ENCODE measurements around the gene SLC22A25.
"Not testable (repeated sequence)": the region's sequence is repeated elsewhere in the genome, so short reads cannot be mapped to it uniquely, and the experiment has no call there.

The SLC22A25 gene

GRCh38 chr11:63250162-63251050, 7.0 kb upstream of the SLC22A25 start:
- no peaks in the 10 kb centered on the region for H3K27me3 ChIP-seq
- no peak overlapping the region for H3K4me2 ChIP-seq
- H3K4me1 ChIP-seq = no peaks in the 10 kb centered on the region
- H3K9me3 ChIP-seq (replicated peaks in 1 of 11) = no peaks in the 10 kb centered on the region
- H3K27ac ChIP-seq = no peak overlapping the region
- H3K36me3 ChIP-seq = no peaks in the 10 kb centered on the region
- TF ChIP-seq Cebpa-rat (IDR thresholded peaks at IDR 0.05) = no peak
- H3K4me3 ChIP-seq = no peak overlapping the region
- H3K9ac ChIP-seq = no peak overlapping the region
- no peaks in the 10 kb centered on the region for H4K20me1 ChIP-seq

DNA sequence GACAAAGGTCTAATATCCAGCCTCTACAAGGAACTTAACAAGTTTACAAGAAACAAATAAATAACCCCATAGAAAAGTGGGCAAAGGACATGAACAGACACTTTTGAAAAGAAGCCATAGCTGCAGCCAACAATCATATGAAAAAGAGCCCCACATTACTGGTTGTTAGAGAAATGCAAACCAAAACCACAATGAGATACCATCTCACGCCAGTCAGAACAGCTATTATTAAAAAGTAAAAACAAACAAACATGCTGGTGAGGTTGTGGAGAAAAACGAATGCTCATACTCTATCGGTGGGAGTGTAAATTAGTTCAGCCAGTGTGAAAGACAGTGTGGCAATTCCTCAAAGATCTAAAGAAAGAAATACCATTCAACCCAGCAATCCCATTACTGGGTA, 5.6 kb upstream of the SLC22A25 start:
- no peak overlapping the region for H3K4me3 ChIP-seq
- H3K9ac ChIP-seq = no peak overlapping the region
- no peaks in the 10 kb centered on the region for H3K27me3 ChIP-seq
- H3K27ac ChIP-seq = no peak overlapping the region
- H4K20me1 ChIP-seq = no peaks in the 10 kb centered on the region
- no peaks in the 10 kb centered on the region for H3K4me1 ChIP-seq
- H3K4me2 ChIP-seq = no peak overlapping the region
- H3K36me3 ChIP-seq = no peaks in the 10 kb centered on the region
- TF ChIP-seq Cebpa-rat (IDR thresholded peaks at IDR 0.05) = no peak
- no peaks in the 10 kb centered on the region for H3K9me3 ChIP-seq (replicated peaks in 1 of 11)

DNA sequence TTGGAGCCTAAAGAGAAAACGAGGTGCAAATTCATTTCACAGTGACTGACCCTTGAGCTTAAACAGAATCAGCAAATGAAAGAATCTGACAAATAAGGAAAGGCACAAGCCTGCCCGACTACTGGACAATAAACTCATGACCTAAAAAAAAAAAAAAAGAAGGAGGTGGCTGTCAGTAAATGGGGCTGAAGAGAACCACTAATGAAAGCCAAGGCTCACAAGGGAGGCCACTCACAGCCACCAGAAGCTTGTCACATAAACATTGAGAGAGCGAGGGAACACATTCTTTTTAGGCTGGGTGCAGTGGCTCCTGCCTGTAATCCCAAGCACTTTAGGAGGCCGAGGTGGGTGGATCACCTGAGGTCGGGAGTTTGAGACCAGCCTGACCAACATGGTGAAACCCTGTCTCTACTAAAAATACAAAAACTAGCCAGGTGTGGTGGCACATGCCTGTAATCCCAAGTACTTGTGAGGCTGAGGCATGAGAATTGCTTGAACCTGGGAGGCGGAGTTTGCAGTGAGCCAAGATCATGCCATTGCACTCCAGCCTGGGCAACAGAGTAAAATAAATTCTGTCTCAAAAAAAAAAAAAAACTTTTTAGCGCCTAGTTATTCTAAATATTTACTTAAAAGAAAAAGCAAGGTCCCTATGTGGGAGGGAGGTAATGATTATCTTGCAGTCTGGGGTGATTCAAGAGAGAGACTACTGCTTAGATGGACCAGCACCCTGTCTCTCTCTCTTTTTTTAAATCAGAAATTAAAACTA, 4.0 kb upstream of the SLC22A25 start:
- H4K20me1 ChIP-seq; H3K27ac ChIP-seq; H3K9me3 ChIP-seq (replicated peaks in 1 of 11); H3K36me3 ChIP-seq; H3K27me3 ChIP-seq; H3K4me3 ChIP-seq; H3K4me2 ChIP-seq; H3K9ac ChIP-seq: not testable (repeated sequence)
- peaks cover 0 to 11% (median 8%) of the 10 kb centered on the region in 10 experiments; a peak in 12 of 20 replicates for H3K4me1 ChIP-seq

- no peak overlapping the region for H3K9ac ChIP-seq
- no peaks in the 10 kb centered on the region for H3K27me3 ChIP-seq
- H3K36me3 ChIP-seq = no peaks in the 10 kb centered on the region
- no peaks in the 10 kb centered on the region for H3K9me3 ChIP-seq (replicated peaks in 1 of 11)
- H3K4me2 ChIP-seq = no peak overlapping the region
- no peaks in the 10 kb centered on the region for H4K20me1 ChIP-seq
- H3K27ac ChIP-seq = no peak overlapping the region
- TF ChIP-seq Cebpa-rat (IDR thresholded peaks at IDR 0.05) = no peak
- H3K4me1 ChIP-seq = peaks cover 0 to 17% (median 14%) of the 10 kb centered on the region in 10 experiments; a peak in 13 of 20 replicates
- H3K4me3 ChIP-seq = no peak overlapping the region
Observed at GRCh38 chr11:63246045-63246444, 2.6 kb upstream of the SLC22A25 start.

- Histone ChIP-seq H3K4me2 (no peak overlapping the region), H4K20me1 (no peaks in the 10 kb centered on the region), H3K4me1 (peaks cover 0 to 17% (median 14%) of the 10 kb centered on the region in 10 experiments; a peak in 13 of 20 replicates), H3K9me3 (replicated peaks in 1 of 11) (no peaks in the 10 kb centered on the region), H3K27me3 (no peaks in the 10 kb centered on the region), H3K27ac (no peak overlapping the region), H3K36me3 (no peaks in the 10 kb centered on the region), H3K9ac (no peak overlapping the region), H3K4me3 (no peak overlapping the region)
- TF ChIP-seq Cebpa-rat (IDR thresholded peaks at IDR 0.05) = no peak
Observed at GRCh38 chr11:63244862-63245261, 1.5 kb upstream of the SLC22A25 start.

GRCh38 chr11:63242089-63242781, 1.2 kb downstream of the SLC22A25 start:
- no peak for TF ChIP-seq Cebpa-rat (IDR thresholded peaks at IDR 0.05)
- Histone ChIP-seq H3K9ac (no peak overlapping the region), H4K20me1 (no peaks in the 10 kb centered on the region), H3K4me2 (peak overlapping the region in 9 of 11 experiments; percentile 6 to 57 (median 38); a peak in 16 of 22 replicates), H3K4me1 (peaks cover 0 to 17% (median 14%) of the 10 kb centered on the region in 10 experiments; a peak in 13 of 20 replicates), H3K27me3 (no peaks in the 10 kb centered on the region), H3K36me3 (no peaks in the 10 kb centered on the region), H3K27ac (no peak overlapping the region), H3K9me3 (replicated peaks in 1 of 11) (peaks cover 0 to 7% (median 3%) of the 10 kb centered on the region in 11 experiments; a peak in 17 of 22 replicates), H3K4me3 (no peak overlapping the region)

DNA sequence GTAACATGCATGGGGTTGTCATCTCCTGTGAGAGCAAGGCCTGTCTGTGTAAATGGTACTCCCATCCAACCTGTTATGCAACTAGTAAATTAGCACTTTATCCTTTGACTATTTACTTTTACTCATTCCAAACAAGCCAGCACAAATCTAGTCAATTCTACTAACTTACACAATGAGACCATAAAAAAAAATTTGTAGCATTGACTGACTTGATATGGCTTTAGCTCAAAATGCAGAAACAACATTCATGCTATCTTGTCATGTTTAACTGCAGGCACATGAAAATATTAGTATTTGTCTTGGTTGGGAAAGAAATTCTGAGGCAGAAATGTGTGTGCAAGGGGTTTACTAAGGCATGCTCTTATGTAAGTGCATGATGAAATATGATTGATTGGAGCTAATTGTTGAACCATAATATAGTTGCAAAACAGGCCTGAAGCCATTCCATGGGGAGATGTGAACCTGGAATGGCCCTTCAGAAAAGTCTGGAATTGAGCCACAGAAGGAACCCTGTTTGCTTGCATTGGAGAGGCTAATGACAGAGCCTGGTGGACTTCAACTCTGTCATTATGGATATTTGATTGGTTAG, 2.5 kb downstream of the SLC22A25 start:
- Histone ChIP-seq H3K4me2 (no peak overlapping the region), H3K9ac (no peak overlapping the region), H3K9me3 (replicated peaks in 1 of 11) (peaks cover 13 to 20% (median 17%) of the 10 kb centered on the region in 11 experiments), H3K4me1 (peaks cover 0 to 17% (median 14%) of the 10 kb centered on the region in 10 experiments; a peak in 13 of 20 replicates), H4K20me1 (no peaks in the 10 kb centered on the region), H3K27me3 (no peaks in the 10 kb centered on the region), H3K27ac (no peak overlapping the region), H3K36me3 (no peaks in the 10 kb centered on the region), H3K4me3 (no peak overlapping the region)
- no peak for TF ChIP-seq Cebpa-rat (IDR thresholded peaks at IDR 0.05)

DNA sequence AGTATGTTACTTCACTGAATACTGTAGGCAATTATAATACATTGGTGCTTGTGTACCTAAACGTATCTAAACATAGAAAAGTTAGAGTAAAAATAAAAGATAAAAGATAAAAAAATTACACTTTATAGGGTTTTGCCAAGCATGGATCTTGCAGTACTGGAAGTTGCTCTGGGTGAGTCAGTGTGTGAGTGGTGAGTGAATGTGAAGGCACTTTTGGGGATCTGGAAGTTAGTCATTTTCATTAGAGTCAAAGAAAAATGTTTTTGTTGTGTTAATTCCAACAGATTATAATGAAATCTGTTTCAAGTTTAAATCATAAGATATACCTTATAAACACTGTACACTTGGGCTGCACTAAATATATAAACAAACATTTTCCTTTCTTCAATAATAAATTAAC, 3.3 kb downstream of the SLC22A25 start:
- no peak for TF ChIP-seq Cebpa-rat (IDR thresholded peaks at IDR 0.05)
- no peaks in the 10 kb centered on the region for H3K27me3 ChIP-seq
- no peak overlapping the region for H3K9ac ChIP-seq
- no peaks in the 10 kb centered on the region for H3K36me3 ChIP-seq
- no peaks in the 10 kb centered on the region for H4K20me1 ChIP-seq
- no peak overlapping the region for H3K4me2 ChIP-seq
- H3K4me3 ChIP-seq = no peak overlapping the region
- peaks cover 19 to 27% (median 22%) of the 10 kb centered on the region in 11 experiments for H3K9me3 ChIP-seq (replicated peaks in 1 of 11)
- no peak overlapping the region for H3K27ac ChIP-seq
- H3K4me1 ChIP-seq = peaks cover 0 to 17% (median 14%) of the 10 kb centered on the region in 10 experiments; a peak in 13 of 20 replicates

DNA sequence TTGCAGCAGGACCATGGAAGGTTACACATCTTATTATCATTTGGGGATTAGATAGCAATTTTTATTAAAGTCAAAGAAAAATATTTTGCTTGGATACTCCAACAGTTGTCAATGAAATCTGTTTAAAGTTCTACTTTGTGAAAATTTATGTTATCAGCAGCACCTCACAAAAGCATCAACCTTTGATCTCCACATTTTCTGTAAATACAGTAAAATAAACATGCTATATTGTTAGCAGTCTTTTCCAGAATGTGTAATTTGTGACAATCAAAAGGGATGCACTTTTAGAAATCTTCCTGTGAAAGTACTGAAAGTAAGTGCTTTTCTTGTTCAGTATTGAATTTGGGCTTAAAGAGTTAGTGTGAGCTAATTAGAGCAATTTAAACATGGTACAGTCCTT, 4.1 kb downstream of the SLC22A25 start:
- Histone ChIP-seq H3K4me2 (no peak overlapping the region), H3K36me3 (no peaks in the 10 kb centered on the region), H3K4me1 (peaks cover 0 to 17% (median 14%) of the 10 kb centered on the region in 10 experiments; a peak in 13 of 20 replicates), H3K9ac (no peak overlapping the region), H3K9me3 (replicated peaks in 1 of 11) (peaks cover 19 to 33% (median 22%) of the 10 kb centered on the region in 11 experiments), H3K27me3 (no peaks in the 10 kb centered on the region), H4K20me1 (no peaks in the 10 kb centered on the region), H3K27ac (no peak overlapping the region), H3K4me3 (no peak overlapping the region)
- no peak for TF ChIP-seq Cebpa-rat (IDR thresholded peaks at IDR 0.05)

Measured in BLaER1 treated with 17β-estradiol and CSF1 and Interleukin-3, amounts not matched to agents 10 nM and 100 nM (cell line).